ENCODE data around the gene CPXM2. TPM values are rescaled to one million over a fixed set of nuclear protein-coding genes. Genes with fewer than 3 reads are reported as not detected.

The CPXM2 gene
- total RNA-seq, 1 experiment from 2014 or later, result 0.12 TPM

- H3K79me2 ChIP-seq (ENCODE audit: insufficient read depth, low read length), result no peaks in the 10 kb centered on the region
- no peak overlapping the region for H3K9ac ChIP-seq (ENCODE audit: low read length)
- no peaks in the 10 kb centered on the region for H4K20me1 ChIP-seq (ENCODE audit: insufficient read depth)
- no peak overlapping the region for H3K27ac ChIP-seq (ENCODE audit: low read depth, low read length)
- intact Hi-C loops (cut with micrococcal nuclease), result no loop called here
- ChIA-PET RAD21 (ENCODE audit: low non-redundant PET in 1 of 2, low total read pairs in 2 of 2, uncharacterized antibody in 2 of 2, unreplicated experiment in 2 of 2) (no interaction called here), CTCF (interaction anchor here (1.0 kb wide), 1 partner anchor 261 kb away, joined by 3 read pairs; no protein-coding TSS in a partner anchor), POLR2A (no interaction called here)
- no peaks in the 10 kb centered on the region for H3K36me3 ChIP-seq (ENCODE audit: control insufficient read depth in 1 of 2, insufficient read depth in 2 of 2, low read length in 2 of 2)
- 0 out of 4 replicates have a peak, but pooled peaks cover 0 to under 1% of the 10 kb centered on the region in 2 experiments for H3K4me1 ChIP-seq (ENCODE audit: control insufficient read depth in 1 of 2, insufficient read depth in 2 of 2, low read length in 2 of 2)
- no peaks in the 10 kb centered on the region for H3K9me3 ChIP-seq (ENCODE audit: control insufficient read depth in 1 of 2, insufficient read depth in 1 of 2, low read depth in 1 of 2, low read length in 2 of 2)
- H3K4me2 ChIP-seq (ENCODE audit: low read length), result no peak overlapping the region
- BruUV-seq (replicated peaks), result no TSS peak
- DNase-seq (ENCODE audit: low read depth, low spot score) (no peak), ATAC-seq (no peak)
- peaks cover 83% of the 10 kb centered on the region for H3K27me3 ChIP-seq (ENCODE audit: insufficient read depth, low read length)
- H2AFZ ChIP-seq (ENCODE audit: low read depth, low read length, poor library complexity, severe bottlenecking), result no peak overlapping the region
- no peak overlapping the region for H3K4me3 ChIP-seq (replicated peaks in 1 of 2; ENCODE audit: low read depth in 1 of 2, low read length in 2 of 2)
- TF ChIP-seq EZH2 (IDR thresholded peaks at IDR 0.05), result no peak
- no peaks in the 10 kb centered on the region for H3K9me2 ChIP-seq (ENCODE audit: insufficient read depth)
Measured at GRCh38 chr10:123843835-123844234, 47.8 kb downstream of the CPXM2 start.

- Histone ChIP-seq H3K27me3 (ENCODE audit: insufficient read depth, low read length) (peaks cover 83% of the 10 kb centered on the region), H3K27ac (ENCODE audit: low read depth, low read length) (no peak overlapping the region), H3K4me1 (ENCODE audit: control insufficient read depth in 1 of 2, insufficient read depth in 2 of 2, low read length in 2 of 2) (no peaks in the 10 kb centered on the region), H3K79me2 (ENCODE audit: insufficient read depth, low read length) (no peaks in the 10 kb centered on the region), H3K4me2 (ENCODE audit: low read length) (no peak overlapping the region), H3K9ac (ENCODE audit: low read length) (no peak overlapping the region), H2AFZ (ENCODE audit: low read depth, low read length, poor library complexity, severe bottlenecking) (no peak overlapping the region), H3K9me2 (ENCODE audit: insufficient read depth) (no peaks in the 10 kb centered on the region), H3K36me3 (ENCODE audit: control insufficient read depth in 1 of 2, insufficient read depth in 2 of 2, low read length in 2 of 2) (no peaks in the 10 kb centered on the region), H3K9me3 (ENCODE audit: control insufficient read depth in 1 of 2, insufficient read depth in 1 of 2, low read depth in 1 of 2, low read length in 2 of 2) (no peaks in the 10 kb centered on the region), H3K4me3 (replicated peaks in 1 of 2; ENCODE audit: low read depth in 1 of 2, low read length in 2 of 2) (no peak overlapping the region), H4K20me1 (ENCODE audit: insufficient read depth) (no peaks in the 10 kb centered on the region)
- TF ChIP-seq CEBPB (IDR thresholded peaks at IDR 0.05; ENCODE audit: low read depth) (no peak), POLR2AphosphoS5 (IDR thresholded peaks at IDR 0.05; ENCODE audit: low read depth, low read length) (no peak), TCF7L2 (IDR thresholded peaks at IDR 0.05; ENCODE audit: borderline replicate concordance, extremely low read depth, insufficient read depth, insufficient read length) (no peak), JUND (IDR thresholded peaks at IDR 0.05) (no peak), RAD21 (IDR thresholded peaks at IDR 0.05; ENCODE audit: low read depth) (no peak), EZH2 (IDR thresholded peaks at IDR 0.05) (no peak), FOSL1 (IDR thresholded peaks at IDR 0.05; ENCODE audit: low read depth) (no peak), YY1 (IDR thresholded peaks at IDR 0.05; ENCODE audit: extremely low read depth, insufficient replicate concordance, low read depth, low read length) (no peak), EZH2phosphoT487 (IDR thresholded peaks at IDR 0.05; ENCODE audit: borderline replicate concordance) (no peak)
- TF ChIP-seq, protein P1, sequence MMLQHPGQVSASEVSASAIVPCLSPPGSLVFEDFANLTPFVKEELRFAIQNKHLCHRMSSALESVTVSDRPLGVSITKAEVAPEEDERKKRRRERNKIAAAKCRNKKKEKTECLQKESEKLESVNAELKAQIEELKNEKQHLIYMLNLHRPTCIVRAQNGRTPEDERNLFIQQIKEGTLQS (IDR thresholded peaks at IDR 0.05), result no peak
- TF ChIP-seq, protein P2, sequence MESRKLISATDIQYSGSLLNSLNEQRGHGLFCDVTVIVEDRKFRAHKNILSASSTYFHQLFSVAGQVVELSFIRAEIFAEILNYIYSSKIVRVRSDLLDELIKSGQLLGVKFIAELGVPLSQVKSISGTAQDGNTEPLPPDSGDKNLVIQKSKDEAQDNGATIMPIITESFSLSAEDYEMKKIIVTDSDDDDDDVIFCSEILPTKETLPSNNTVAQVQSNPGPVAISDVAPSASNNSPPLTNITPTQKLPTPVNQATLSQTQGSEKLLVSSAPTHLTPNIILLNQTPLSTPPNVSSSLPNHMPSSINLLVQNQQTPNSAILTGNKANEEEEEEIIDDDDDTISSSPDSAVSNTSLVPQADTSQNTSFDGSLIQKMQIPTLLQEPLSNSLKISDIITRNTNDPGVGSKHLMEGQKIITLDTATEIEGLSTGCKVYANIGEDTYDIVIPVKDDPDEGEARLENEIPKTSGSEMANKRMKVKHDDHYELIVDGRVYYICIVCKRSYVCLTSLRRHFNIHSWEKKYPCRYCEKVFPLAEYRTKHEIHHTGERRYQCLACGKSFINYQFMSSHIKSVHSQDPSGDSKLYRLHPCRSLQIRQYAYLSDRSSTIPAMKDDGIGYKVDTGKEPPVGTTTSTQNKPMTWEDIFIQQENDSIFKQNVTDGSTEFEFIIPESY (IDR thresholded peaks at IDR 0.05; ENCODE audit: extremely low read depth, insufficient replicate concordance, low read length), result no peak
- BruUV-seq (replicated peaks), result no TSS peak
- POLR2A ChIA-PET, result no interaction called here
- CTCF ChIA-PET, result interaction anchor here (1.0 kb wide), 1 partner anchor 260 kb away, joined by 3 read pairs; no protein-coding TSS in a partner anchor
- intact Hi-C loops (cut with micrococcal nuclease), result no loop called here
- DNase-seq (ENCODE audit: low read depth, low spot score), result no peak
- RAD21 ChIA-PET (ENCODE audit: low non-redundant PET in 1 of 2, low total read pairs in 2 of 2, uncharacterized antibody in 2 of 2, unreplicated experiment in 2 of 2), result no interaction called here
- no peak for ATAC-seq
Measured at GRCh38 chr10:123842692-123843385, 48.8 kb downstream of the CPXM2 start.

All from HCT116 (cell line).